GM19455 (cell line): ENCODE results near the gene DAD1.

Experiments
- ATAC-seq: cut with Tn5 transposase; IDR thresholded peaks from one replicate; pipeline ENCODE4 v1.9.1; 2021; ENCODE audit not compliant: unreplicated experiment

The DAD1 gene

GRCh38 chr14:22520796-22521195, 68.2 kb downstream of the DAD1 start:
- ATAC-seq = no peak

- ATAC-seq = no peak
These were observed 68.9 kb downstream of the DAD1 start for GRCh38 chr14:22519877-22520685.

- ATAC-seq = no peak
These were observed 71.0 kb downstream of the DAD1 start for GRCh38 chr14:22518073-22518472.

GRCh38 chr14:22517117-22517720, 71.8 kb downstream of the DAD1 start:
- no peak for ATAC-seq

- no peak for ATAC-seq
These were observed 73.1 kb downstream of the DAD1 start for GRCh38 chr14:22515929-22516328.
